Fibroblast of skin of abdomen (primary cell): Measurements from ENCODE around the gene CPT1A.
A peak's percentile ranks its signal among the peaks of the same experiment; 100 is the strongest.

Experiments
- DNase-seq: peaks from one replicate; pipeline ENCODE4 v3.0.0-alpha.2; 2013

Gene CPT1A

GRCh38 chr11:68852628-68853027 is 10.9 kb upstream of the CPT1A start:
- no peak for DNase-seq

- DNase-seq = no peak
Measured at GRCh38 chr11:68848429-68848828, 6.7 kb upstream of the CPT1A start.

- no peak for DNase-seq
Measured at GRCh38 chr11:68847395-68847794, 5.7 kb upstream of the CPT1A start.

DNA sequence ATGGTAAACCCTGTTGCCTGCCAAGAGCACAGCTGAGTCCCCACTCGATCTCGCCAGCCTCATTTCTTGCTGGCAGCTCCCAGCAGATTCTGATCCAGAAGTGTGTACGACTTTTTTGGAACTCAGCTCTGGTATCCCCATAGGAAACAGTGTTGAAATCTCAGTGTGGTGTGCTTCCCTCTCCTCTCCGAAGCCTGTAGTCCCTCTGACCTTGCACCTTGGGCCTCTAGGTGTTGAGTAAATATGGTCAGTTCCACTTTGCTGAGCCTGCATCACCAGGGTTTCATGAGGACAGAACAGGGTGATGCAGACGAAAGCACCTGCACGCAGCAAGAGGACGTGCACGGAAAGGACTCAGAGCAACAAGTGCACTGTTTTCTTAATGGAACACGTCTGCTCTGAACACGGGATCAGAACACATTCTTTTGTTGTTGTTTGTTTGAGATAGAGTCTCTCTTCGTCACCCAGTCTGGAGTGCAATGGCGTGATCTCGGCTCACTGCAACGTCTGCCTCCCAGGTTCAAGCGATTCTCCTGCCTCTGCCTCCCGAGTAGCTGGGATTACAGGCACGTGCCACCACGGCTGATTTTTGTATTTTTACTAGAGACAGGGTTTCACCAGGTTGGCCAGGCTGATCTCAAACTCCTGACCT is 3.8 kb upstream of the CPT1A start:
- no peak for DNase-seq

- DNase-seq = no peak
Measured at GRCh38 chr11:68844801-68845200, 3.1 kb upstream of the CPT1A start.

GRCh38 chr11:68844376-68844775 is 2.7 kb upstream of the CPT1A start:
- no peak for DNase-seq

DNA sequence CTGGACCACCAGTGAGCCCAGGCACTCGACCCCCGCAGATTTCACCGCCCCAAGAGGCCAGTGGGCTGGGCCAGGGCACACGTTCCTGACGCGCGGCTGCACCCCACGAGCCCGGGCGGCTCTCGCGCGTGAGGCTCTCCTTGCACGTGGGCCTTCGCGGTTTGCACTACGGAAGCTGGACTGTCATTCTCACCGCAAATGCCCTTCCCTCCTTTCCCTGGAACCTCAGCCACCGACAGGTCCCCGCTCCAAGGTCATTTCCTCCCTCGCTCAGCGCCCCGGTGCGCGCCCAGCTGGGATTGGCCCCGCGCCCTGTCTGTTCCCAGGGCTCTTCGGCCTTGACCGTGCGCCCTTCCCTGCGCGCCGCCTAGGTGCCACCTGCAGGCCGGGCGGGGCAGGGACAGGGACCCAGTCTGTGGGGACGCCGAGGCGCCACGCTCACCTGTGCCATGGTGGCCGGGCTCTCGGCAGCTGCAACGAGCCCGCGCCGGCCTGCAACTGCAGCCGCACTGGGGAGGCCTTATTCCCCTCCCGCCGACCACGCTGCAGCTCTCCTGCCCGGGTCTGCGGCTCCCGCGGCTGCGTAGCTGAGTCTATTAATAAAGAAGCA is 2.1 kb upstream of the CPT1A start:
- DNase-seq = no peak

- DNase-seq = peak; percentile 30
Measured at GRCh38 chr11:68843052-68843561, 1.4 kb upstream of the CPT1A start.

DNA sequence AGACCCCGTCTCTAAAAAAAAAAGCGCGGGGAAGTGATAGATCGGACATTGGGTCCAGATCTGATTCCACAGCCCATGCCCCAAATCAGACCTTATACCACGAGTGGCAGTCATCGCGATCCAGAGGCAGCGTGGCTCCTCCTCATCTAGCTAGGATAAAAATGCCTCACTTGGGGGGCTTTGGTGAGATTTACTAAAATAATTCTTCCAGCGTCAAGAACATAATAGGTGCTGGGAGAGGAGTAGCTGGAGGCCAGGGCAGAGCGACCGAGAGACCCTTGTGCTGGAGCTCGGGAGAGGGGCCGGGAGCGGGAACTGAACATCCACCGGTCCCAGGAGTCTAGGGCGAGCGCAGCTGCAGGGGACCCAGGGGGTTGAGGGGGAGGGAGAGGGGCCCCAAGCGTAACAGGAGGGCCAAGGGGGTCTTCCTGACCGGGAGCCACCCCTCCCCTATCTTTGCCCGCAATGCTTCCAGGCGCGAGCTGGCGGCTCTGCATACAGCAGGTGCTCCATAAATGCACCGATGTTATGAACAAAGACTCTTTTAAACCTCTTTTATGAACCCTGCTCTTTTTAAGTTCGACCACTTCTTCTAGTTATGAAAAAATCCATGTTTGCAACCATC is 823 bp upstream of the CPT1A start:
- no peak for DNase-seq

DNA sequence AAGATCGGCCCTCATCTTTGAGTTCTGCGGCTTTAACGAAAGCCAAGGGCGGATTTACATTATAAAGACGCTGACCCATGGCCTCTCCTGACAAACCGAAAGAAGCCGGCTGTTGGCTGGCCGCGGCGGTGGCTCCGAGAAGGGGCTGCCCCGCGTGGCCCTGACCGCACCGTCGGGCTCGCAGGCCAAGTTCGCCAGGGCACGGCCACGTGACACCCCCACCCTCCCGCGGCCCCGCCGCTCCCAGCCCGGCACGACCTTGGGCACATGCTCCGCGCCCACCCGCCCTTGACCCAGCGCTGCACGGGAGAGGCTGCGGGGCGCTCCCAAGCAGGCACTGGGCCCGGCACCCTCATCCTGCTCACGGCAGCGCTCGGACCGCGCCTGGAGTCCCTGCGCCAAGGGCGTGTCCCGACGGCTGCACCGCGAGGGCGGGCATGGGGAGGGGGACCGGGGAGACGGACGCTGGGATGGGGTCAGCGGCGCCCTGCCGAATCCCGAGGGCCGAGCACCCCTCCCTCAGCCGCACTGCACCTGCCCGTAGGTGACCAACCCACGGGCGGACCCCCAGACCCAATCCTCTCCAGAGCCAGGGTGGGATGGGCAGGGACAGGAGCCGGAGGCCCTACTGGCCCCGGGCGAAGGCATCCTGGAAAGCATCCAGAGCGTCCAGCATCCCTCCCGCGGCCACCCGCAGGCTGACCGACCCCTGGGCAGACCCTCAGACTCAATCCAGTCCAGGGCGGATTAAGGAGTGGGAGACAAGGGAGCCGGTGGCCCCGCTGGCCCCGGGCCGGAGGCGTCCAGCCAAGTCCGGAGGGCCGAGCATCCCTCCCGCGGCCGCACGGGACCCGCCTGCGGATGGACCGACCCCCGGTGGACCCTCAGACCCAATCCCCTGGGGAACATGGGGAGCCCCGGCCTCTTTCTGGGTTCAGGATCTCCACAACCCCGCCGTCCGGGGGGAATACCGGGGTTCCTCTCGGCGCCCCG is 759 bp downstream of the CPT1A start:
- no peak for DNase-seq

DNA sequence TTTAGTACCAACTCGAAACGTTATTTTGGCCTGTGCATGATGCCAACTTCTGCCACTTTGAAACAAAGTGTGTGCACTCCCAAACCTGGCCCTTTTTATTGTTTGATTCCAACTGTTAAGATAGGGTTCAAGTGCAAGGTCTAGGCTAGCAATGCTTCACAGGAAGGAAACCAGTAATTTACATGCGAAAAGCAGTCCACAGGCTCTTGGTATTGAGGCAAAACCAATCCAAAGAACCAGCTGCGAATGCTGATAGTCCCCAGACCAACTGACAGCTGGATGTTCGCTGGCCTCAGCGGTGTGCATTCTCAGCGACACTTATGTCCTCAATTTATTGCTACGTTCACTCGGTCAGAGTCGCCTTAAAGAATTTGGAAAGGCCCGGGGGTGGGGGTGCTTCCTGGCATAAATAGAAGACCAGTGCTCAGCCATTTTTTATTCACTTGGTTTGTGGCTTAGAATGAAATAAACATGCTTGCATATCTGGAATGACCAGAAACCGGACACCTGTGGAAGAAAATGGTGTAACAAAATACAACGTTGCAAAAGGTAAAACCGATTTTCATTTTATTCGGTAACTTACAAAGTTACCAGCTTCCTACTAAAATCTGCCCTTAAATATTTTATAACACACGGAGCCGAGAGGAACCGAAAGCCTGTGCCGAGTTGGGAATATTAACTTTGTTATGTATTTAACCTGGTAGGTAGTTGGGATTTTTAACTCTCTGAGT is 1.6 kb downstream of the CPT1A start:
- DNase-seq = no peak

DNA sequence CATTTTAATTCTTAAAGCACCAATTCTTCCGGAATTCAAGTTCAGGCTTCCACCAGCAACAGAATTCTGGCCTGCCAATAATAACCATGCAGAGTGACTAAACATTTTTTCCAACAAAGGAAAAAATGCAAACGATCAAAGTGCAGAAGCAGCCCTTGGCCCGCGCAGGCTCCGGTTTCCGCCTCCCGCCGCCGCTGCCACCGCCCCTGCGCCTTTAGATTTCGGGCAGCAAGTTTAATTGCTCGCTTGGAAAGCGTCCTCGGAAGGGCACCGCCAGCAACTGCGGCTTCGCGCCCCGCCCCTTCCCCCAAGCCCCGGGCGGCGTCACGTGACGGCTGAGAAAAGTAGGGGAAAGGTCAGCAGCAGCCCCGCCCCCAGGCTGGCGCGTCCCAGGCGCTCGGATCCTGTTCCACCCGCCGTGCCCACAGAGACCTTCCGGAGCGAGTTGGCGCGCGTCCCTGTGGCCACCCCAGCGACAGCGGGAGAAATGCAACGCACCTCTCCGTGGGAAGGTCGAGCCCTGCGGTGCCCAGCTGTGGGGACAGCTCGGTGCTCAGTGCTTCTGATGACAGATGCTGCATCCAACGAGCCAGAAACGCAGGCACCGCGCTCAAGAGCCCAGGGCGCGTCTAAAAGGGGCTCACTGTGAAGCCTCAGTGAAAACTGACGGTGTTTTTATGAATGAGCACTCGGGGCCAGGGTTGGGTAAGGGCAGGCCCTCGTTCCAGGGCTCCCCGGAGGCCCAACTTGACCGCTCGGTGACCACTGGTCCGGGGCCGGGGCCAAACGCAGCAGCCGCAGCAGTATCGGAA is 2.5 kb downstream of the CPT1A start:
- peak; percentile 88 for DNase-seq

- DNase-seq = no peak
Measured at GRCh38 chr11:68838572-68838964, 3.1 kb downstream of the CPT1A start.

DNA sequence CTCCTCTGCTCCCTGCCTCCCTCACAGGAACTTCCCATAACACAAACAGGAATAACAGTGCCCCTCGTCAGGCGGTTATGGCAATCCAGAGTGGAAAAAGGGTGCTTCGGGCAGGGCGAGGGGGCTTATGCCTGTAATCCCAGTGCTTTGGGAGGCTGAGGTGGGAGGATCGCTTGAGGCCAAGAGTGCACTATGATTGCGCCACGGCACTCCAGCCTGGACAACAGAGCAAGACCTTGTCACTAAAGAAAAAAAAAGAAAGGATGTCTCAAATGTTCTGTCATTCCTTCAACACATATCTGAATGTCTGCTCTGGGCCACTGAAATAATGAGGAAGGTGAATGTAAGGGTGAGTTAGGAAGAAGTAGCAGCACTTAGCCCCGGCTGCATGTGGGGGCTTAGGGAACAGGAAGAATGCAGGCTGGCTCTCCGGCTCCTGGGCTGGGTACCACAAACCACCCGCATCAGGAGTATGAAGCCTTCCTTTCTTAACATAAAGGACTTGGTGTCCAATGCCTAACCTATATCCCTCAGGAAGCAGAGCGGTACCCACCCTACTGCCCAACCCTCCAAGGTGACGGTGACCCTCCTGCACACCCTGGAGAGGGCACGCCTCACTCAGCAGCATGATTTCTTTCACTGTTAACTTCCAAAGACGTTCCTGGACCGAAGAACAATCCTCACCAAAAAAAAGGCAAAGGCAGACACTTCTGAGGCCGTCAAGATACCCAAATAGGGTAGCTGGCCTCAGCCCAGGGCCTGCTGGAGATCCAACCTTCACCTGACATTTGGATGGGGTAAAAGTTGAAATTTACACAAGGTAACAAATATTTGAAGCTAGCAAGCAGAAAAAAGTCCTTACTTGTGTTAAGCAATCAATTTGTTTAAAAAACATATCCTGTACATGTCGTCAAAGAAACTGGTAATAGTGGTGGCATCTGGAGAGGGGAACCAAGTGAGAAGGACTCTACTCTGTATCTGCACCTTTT is 3.8 kb downstream of the CPT1A start:
- DNase-seq = no peak

- DNase-seq = no peak
Measured at GRCh38 chr11:68835749-68836148, 6.0 kb downstream of the CPT1A start.

DNA sequence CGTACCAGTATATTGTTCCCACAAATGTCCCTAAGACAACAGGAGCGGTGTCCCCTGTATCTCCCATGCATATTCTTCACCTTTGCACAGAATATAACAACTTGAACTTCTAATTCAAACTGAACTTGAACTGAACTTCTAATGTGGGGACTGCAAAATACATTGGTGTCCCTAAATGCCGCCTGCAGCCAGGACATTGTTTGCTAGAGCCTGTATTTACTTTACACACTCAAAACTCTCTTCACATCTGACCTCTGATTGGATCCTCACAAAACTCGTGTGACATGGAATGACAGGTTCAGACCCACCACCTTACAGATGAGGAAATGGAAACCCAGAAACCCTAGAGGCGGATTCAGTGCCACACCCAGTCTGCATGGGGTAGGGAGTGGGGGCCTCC is 6.4 kb downstream of the CPT1A start:
- DNase-seq = no peak

DNA sequence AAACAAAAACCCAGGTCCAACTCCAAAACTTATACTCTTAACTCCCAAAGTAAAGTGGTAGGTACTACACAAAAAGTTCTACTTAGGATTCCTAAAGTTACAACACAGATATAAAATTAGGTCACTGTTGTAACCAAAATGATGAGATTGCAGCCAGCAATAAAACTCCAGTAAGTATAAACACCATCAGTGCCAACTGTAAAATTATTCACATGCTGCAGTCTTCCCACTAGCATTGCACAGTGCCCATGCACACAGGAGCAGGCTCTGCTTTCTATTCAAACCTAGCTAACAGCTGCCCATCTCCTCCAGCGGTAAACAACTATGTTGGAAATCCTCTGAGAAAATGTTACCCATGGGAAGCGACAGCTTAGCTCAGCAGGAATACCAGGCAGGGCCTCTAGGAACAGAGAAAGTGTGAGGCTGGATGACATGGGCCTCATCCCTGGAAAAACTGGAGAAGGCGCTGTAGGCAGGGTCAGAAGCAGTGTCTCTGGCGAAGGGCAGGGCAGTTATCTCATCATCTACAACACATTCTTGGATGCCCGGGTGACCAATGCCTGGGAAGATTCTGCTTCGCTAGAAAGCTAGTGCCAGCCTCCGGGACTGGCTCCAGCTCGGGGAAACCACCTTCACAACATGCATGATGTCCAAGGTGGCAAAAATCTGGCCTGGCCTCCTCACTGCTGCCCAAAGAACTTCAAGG is 9.1 kb downstream of the CPT1A start:
- DNase-seq = no peak

GRCh38 chr11:68831124-68831523 is 10.6 kb downstream of the CPT1A start:
- DNase-seq = no peak

GRCh38 chr11:68829581-68829980 is 12.1 kb downstream of the CPT1A start:
- no peak for DNase-seq
